ENCODE measurements around the gene TEX38. TPM values are rescaled to one million over a fixed set of nuclear protein-coding genes. Genes with fewer than 3 reads are reported as not detected.

TEX38 gene
- total RNA-seq, 1 experiment from 2014 or later = 0.47 TPM

- H3K4me3 ChIP-seq (replicated peaks in 1 of 2; ENCODE audit: low read depth in 1 of 2, low read length in 2 of 2) = peak within 1 kb of the TSS; percentile 90 to 98
- ATAC-seq = peak; percentile 98
- ChIA-PET RAD21 (ENCODE audit: low non-redundant PET in 1 of 2, low total read pairs in 2 of 2, uncharacterized antibody in 2 of 2, unreplicated experiment in 2 of 2) (no interaction called here), CTCF (interaction anchor here (1.2 kb wide), 1 partner anchor 460 kb away, joined by 3 read pairs; no protein-coding TSS in a partner anchor), POLR2A (interaction anchor here (1.0 to 1.2 kb wide), 2 partner anchors 102 to 460 kb away, joined by 3 to 4 read pairs; partner anchors contain the start of gene MOB3C)
- peak within 1 kb of the TSS; percentile 33 for H2AFZ ChIP-seq (ENCODE audit: low read depth, low read length, poor library complexity, severe bottlenecking)
- peaks cover 34% of the 10 kb centered on the region for H3K79me2 ChIP-seq (ENCODE audit: insufficient read depth, low read length)
- intact Hi-C loops (cut with micrococcal nuclease) = no loop called here
- no peaks in the 10 kb centered on the region for H3K9me2 ChIP-seq (ENCODE audit: insufficient read depth)
- BruUV-seq (replicated peaks) = no TSS peak
- H3K27ac ChIP-seq (ENCODE audit: low read depth, low read length) = peak within 1 kb of the TSS; percentile 72
- no peaks in the 10 kb centered on the region for H4K20me1 ChIP-seq (ENCODE audit: insufficient read depth)
- H3K9ac ChIP-seq (ENCODE audit: low read length) = peak within 1 kb of the TSS; percentile 84
- H3K9me3 ChIP-seq (ENCODE audit: control insufficient read depth in 1 of 2, insufficient read depth in 1 of 2, low read depth in 1 of 2, low read length in 2 of 2) = no peaks in the 10 kb centered on the region
- H3K4me1 ChIP-seq (ENCODE audit: control insufficient read depth in 1 of 2, insufficient read depth in 2 of 2, low read length in 2 of 2) = peaks cover 17 to 23% of the 10 kb centered on the region in 2 experiments
- peaks cover 3 to 11% of the 10 kb centered on the region in 2 experiments; a peak in 3 of 4 replicates for H3K36me3 ChIP-seq (ENCODE audit: control insufficient read depth in 1 of 2, insufficient read depth in 2 of 2, low read length in 2 of 2)
- DNase-seq (ENCODE audit: low read depth, low spot score) = peak; percentile 92
- peak within 1 kb of the TSS; percentile 90 for H3K4me2 ChIP-seq (ENCODE audit: low read length)
- H3K27me3 ChIP-seq (ENCODE audit: insufficient read depth, low read length) = no peaks in the 10 kb centered on the region
- TF ChIP-seq EZH2phosphoT487 (IDR thresholded peaks at IDR 0.05; ENCODE audit: borderline replicate concordance) (no peak), TCF7L2 (IDR thresholded peaks at IDR 0.05; ENCODE audit: borderline replicate concordance, extremely low read depth, insufficient read depth, insufficient read length) (peak; percentile 81), REST (IDR thresholded peaks at IDR 0.05; ENCODE audit: low read depth) (no peak), ELF1 (IDR thresholded peaks at IDR 0.05; ENCODE audit: borderline replicate concordance, low read depth) (peak; percentile 91), ZBTB33 (IDR thresholded peaks at IDR 0.05; ENCODE audit: extremely low read depth, insufficient replicate concordance, low read length) (peak; percentile 36), RAD21 (IDR thresholded peaks at IDR 0.05; ENCODE audit: low read depth) (no peak), FOSL1 (IDR thresholded peaks at IDR 0.05; ENCODE audit: low read depth) (no peak; the same call in 1 of the 2 replicates), YY1 (IDR thresholded peaks at IDR 0.05; ENCODE audit: extremely low read depth, insufficient replicate concordance, low read depth, low read length) (peak; percentile 39), ZNF274 (IDR thresholded peaks at IDR 0.05; ENCODE audit: low read depth, low read length) (no peak), SIN3A (IDR thresholded peaks at IDR 0.05; ENCODE audit: low read depth) (peak; percentile 94), EZH2 (IDR thresholded peaks at IDR 0.05) (no peak), CBX3 (IDR thresholded peaks at IDR 0.05; ENCODE audit: low read depth) (peak; percentile 58; the same call in 1 of the 2 replicates), POLR2AphosphoS5 (IDR thresholded peaks at IDR 0.05; ENCODE audit: low read depth, low read length) (peak; percentile 83), ATF3 (IDR thresholded peaks at IDR 0.05) (no peak), POLR2A (IDR thresholded peaks at IDR 0.05; ENCODE audit: borderline replicate concordance, extremely low read depth, insufficient read depth, insufficient read length) (no peak), SRF (IDR thresholded peaks at IDR 0.05; ENCODE audit: low read depth) (peak; percentile 31; the same call in 1 of the 2 replicates), ZFX (IDR thresholded peaks at IDR 0.05) (peak; percentile 78), CEBPB (IDR thresholded peaks at IDR 0.05; ENCODE audit: low read depth) (no peak), EGR1 (IDR thresholded peaks at IDR 0.05; ENCODE audit: low read depth) (peak; percentile 53), MAX (IDR thresholded peaks at IDR 0.05) (peak; percentile 91), SP1 (IDR thresholded peaks at IDR 0.05; ENCODE audit: low read depth) (peak; percentile 99)
These were observed 47.3 kb downstream of the TEX38 start, which contains the start of gene EFCAB14 for GRCh38 chr1:46718727-46719622. EFCAB14 (minus strand) TSS chr1:46719114; CDS start chr1:46718087, 1,027 bp downstream.
